Hepatocyte (in vitro differentiated cells): Measurements from ENCODE around the gene VASP. TPM values are rescaled to one million over a fixed set of nuclear protein-coding genes. Genes with fewer than 3 reads are reported as not detected.
A peak's percentile ranks its signal among the peaks of the same experiment; 100 is the strongest.

Experiments used
- DNase-seq: peaks from one replicate; pipeline ENCODE4 v3.0.0-alpha.2; 2016; ENCODE audit warnings: low spot score
- H2AFZ ChIP-seq: fragments of 200-600 bp; sonication (generic); 2 replicates; pipeline ENCODE4 v1.6.0; 2016; ENCODE audit warnings: antibody characterized with exemption, mild to moderate bottlenecking
- H3K27ac ChIP-seq: fragments of 200-600 bp; sonication (generic); 2 replicates; pipeline ENCODE4 v1.5.1; 2016; ENCODE audit warnings: mild to moderate bottlenecking
- H3K27me3 ChIP-seq: fragments of 200-600 bp; sonication (generic); 2 replicates; pipeline ENCODE4 v1.6.1; 2016
- H3K36me3 ChIP-seq: fragments of 200-600 bp; sonication (generic); replicated peaks from 2 replicates; pipeline ENCODE4 v1.5.1; 2016; ENCODE audit warnings: low read depth; ENCODE audit not compliant: insufficient read depth
- H3K4me1 ChIP-seq: fragments of 200-600 bp; sonication (generic); 2 replicates; pipeline ENCODE4 v1.5.1; 2016; ENCODE audit warnings: mild to moderate bottlenecking, moderate library complexity; ENCODE audit not compliant: insufficient read depth
- H3K4me2 ChIP-seq: fragments of 200-600 bp; sonication (generic); 2 replicates; pipeline ENCODE4 v1.6.0; 2016
- H3K4me3 ChIP-seq: fragments of 200-600 bp; sonication (generic); 2 replicates; pipeline ENCODE4 v1.5.1; 2016; ENCODE audit warnings: mild to moderate bottlenecking
- H3K79me2 ChIP-seq: fragments of 200-600 bp; sonication (generic); 2 replicates; pipeline ENCODE4 v1.6.0; 2017; ENCODE audit warnings: mild to moderate bottlenecking
- H3K9me2 ChIP-seq: fragments of 200-600 bp; sonication (generic); replicated peaks from 2 replicates; pipeline ENCODE4 v1.6.0; 2017; ENCODE audit warnings: mild to moderate bottlenecking; ENCODE audit not compliant: insufficient read depth
- H3K9me3 ChIP-seq: fragments of 200-600 bp; sonication (generic); 2 replicates; pipeline ENCODE4 v1.5.1; 2016; ENCODE audit warnings: low read depth, mild to moderate bottlenecking
- H4K20me1 ChIP-seq: fragments of 200-600 bp; sonication (generic); 2 replicates; pipeline ENCODE4 v1.6.0; 2016; ENCODE audit warnings: mild to moderate bottlenecking; ENCODE audit not compliant: insufficient read depth, poor library complexity, severe bottlenecking
- CTCF ChIP-seq: fragments of 200-600 bp; sonication (generic); IDR thresholded peaks from 2 replicates; pipeline ENCODE4 v1.5.1; 2016; ENCODE audit warnings: antibody characterized with exemption, mild to moderate bottlenecking; ENCODE audit not compliant: poor library complexity
- EZH2 ChIP-seq: fragments of 200-600 bp; sonication (generic); IDR thresholded peaks from 2 replicates; pipeline ENCODE4 v1.6.1; 2016; ENCODE audit warnings: antibody characterized with exemption, mild to moderate bottlenecking, borderline replicate concordance
- EZH2phosphoT487 ChIP-seq: fragments of 200-600 bp; sonication (generic); IDR thresholded peaks from one replicate; pipeline ENCODE4 v1.6.1; 2018; ENCODE audit warnings: antibody characterized with exemption, mild to moderate bottlenecking, low read depth, moderate library complexity; ENCODE audit not compliant: unreplicated experiment, severe bottlenecking
- WGBS: methylation state at CpG from one replicate; pipeline ENCODE4 v1.1.6; 2016; ENCODE audit warnings: low lambda C conversion rate; ENCODE audit errors: missing lambda C conversion rate; 5-methylcytosine and 5-hydroxymethylcytosine counted together
- polyA plus RNA-seq: library from polyadenylated mRNA; unstranded; fragments of >200 nt; fragmentation: Nextera tagmentation; extraction: Ambion mirVana; gene quantifications from 2 replicates; pipeline ENCODE4 v1.2.1, GENCODE V29; 2016
- total RNA-seq: library from RNA; depleted of rRNA; stranded (reverse); fragments of >200 nt; gene quantifications from 2 replicates; pipeline ENCODE4 v1.2.3, GENCODE V29; 2014

VASP gene
- total and polyA plus RNA-seq, 2 experiments from 2014 or later, result 68.9 to 86.0 TPM

- WGBS, result 98% methylated on average over 5 of the region's 5 CpGs
- no peak overlapping the region for H3K27ac ChIP-seq
- no peak overlapping the region for H3K4me2 ChIP-seq
- no peaks in the 10 kb centered on the region for H3K36me3 ChIP-seq
- TF ChIP-seq EZH2phosphoT487, result no peak
- no peak for TF ChIP-seq CTCF
- TF ChIP-seq EZH2, result no peak
- H2AFZ ChIP-seq, result no peak overlapping the region
- H3K9me3 ChIP-seq, result no peaks in the 10 kb centered on the region
- peaks cover 24% of the 10 kb centered on the region for H4K20me1 ChIP-seq
- H3K79me2 ChIP-seq, result peaks cover 88% of the 10 kb centered on the region
- H3K27me3 ChIP-seq, result no peaks in the 10 kb centered on the region
- peaks cover 19% of the 10 kb centered on the region for H3K4me1 ChIP-seq
- H3K4me3 ChIP-seq, result no peak overlapping the region
- no peak for DNase-seq
- no peaks in the 10 kb centered on the region for H3K9me2 ChIP-seq
Observed at GRCh38 chr19:45511074-45511473, 3.8 kb downstream of the VASP start.

DNA sequence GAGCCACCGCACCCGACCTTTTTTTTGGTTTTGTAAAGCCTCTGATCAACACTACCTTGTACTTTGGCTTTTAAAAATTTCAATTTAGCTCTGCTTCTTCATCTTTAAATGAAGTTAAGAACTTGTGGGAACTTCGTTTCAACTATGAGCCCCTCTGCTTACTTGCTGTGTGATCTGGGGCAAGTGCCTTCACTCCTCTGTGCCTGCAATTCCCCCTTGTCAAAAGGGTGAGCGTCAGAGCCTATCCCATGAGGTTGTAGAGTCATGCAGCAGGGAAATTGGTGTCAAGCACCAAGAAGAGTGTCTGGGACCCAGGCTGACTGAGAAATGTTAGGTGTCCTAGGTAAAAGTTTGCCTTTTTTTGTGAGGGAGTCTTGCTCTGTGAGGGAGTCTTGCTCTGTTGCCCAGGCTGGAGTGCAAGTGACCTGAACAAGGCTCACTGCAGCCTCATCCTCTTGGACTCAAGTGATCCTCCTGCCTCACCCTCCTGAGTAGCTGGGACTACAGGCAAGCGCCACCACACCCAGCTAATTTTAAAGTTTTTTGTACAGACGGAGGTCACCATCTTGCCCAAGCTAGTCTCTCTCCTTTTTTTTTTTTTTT, 5.7 kb downstream of the VASP start:
- H3K36me3 ChIP-seq, result no peaks in the 10 kb centered on the region
- no peaks in the 10 kb centered on the region for H3K9me3 ChIP-seq
- no peak for TF ChIP-seq EZH2phosphoT487
- TF ChIP-seq EZH2, result no peak
- no peak for TF ChIP-seq CTCF
- H3K27me3 ChIP-seq, result no peaks in the 10 kb centered on the region
- peaks cover 85% of the 10 kb centered on the region for H3K79me2 ChIP-seq
- 84% methylated on average over 6 of the region's 6 CpGs for WGBS
- no peak overlapping the region for H3K4me3 ChIP-seq
- peaks cover 27% of the 10 kb centered on the region for H4K20me1 ChIP-seq
- H3K9me2 ChIP-seq, result no peaks in the 10 kb centered on the region
- peaks cover 17% of the 10 kb centered on the region for H3K4me1 ChIP-seq
- no peak overlapping the region for H3K4me2 ChIP-seq
- DNase-seq, result no peak
- no peak overlapping the region for H3K27ac ChIP-seq
- no peak overlapping the region for H2AFZ ChIP-seq

- H3K79me2 ChIP-seq, result peaks cover 70% of the 10 kb centered on the region
- peaks cover 27% of the 10 kb centered on the region for H4K20me1 ChIP-seq
- H3K36me3 ChIP-seq, result no peaks in the 10 kb centered on the region
- peak overlapping the region; percentile 46 for H3K4me2 ChIP-seq
- no peak overlapping the region for H2AFZ ChIP-seq
- TF ChIP-seq CTCF (no peak), EZH2 (no peak), EZH2phosphoT487 (no peak)
- H3K4me3 ChIP-seq, result no peak overlapping the region
- H3K27me3 ChIP-seq, result no peaks in the 10 kb centered on the region
- no peaks in the 10 kb centered on the region for H3K9me2 ChIP-seq
- WGBS, result 67% methylated on average over 13 of the region's 13 CpGs
- peak; percentile 64 for DNase-seq
- H3K4me1 ChIP-seq, result peaks cover 16% of the 10 kb centered on the region
- H3K27ac ChIP-seq, result peak overlapping the region; percentile 71
- H3K9me3 ChIP-seq, result no peaks in the 10 kb centered on the region
Observed at GRCh38 chr19:45514376-45515051, 7.2 kb downstream of the VASP start.
